Erythroblast (primary cell): ENCODE results near the gene CACNA1B.
"Not testable (repeated sequence)": the region's sequence is repeated elsewhere in the genome, so short reads cannot be mapped to it uniquely, and the experiment has no call there.

ENCODE experiments used
- GATA1 ChIP-seq: IDR thresholded peaks from 2 replicates; pipeline ENCODE4 v1.6.1; 2011; ENCODE audit warnings: low read depth, mild to moderate bottlenecking, control low read depth, low read length, moderate library complexity
- POLR2A ChIP-seq: IDR thresholded peaks from 2 replicates; pipeline ENCODE4 v1.6.1; 2011; ENCODE audit warnings: mild to moderate bottlenecking, low read length

- not testable (repeated sequence) for TF ChIP-seq POLR2A, GATA1
These were observed 13.4 kb downstream of the CACNA1B start for GRCh38 chr9:137890768-137891587.
